B cell (primary cell): ENCODE data around the gene SYN1.

Source experiments
- EZH2 ChIP-seq: IDR thresholded peaks from 2 replicates; pipeline ENCODE4 v1.6.1; 2012; ENCODE audit warnings: borderline replicate concordance, low read depth, mild to moderate bottlenecking, moderate library complexity, low read length; ENCODE audit not compliant: insufficient read depth, poor library complexity, severe bottlenecking
- TF ChIP-seq, protein P1 (sequence below): fragments of 200-600 bp; IDR thresholded peaks from one replicate; pipeline ENCODE4 v1.8.0; 2022; ENCODE audit warnings: antibody characterized with exemption, mild to moderate bottlenecking

DNA sequence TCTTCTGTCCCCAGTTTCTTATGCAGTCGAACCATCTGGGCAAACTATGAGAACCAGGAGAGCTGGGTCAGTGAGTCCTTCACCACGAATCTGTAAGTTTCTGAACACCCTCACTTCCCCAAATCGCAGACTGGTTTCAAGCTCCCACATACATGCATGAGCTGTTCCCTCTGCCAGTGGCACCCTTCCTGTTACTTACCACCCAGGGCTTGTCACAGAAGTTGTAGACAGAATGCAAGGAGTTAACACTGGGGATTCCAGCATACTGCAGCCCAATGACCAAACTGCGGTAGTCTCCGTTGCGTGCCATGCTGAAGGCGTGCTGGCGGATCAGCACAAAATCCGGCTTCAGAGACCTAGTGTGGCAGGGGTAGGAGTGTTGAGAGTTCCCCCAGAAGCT is 14.6 kb downstream of the SYN1 start:
- TF ChIP-seq, protein P1, sequence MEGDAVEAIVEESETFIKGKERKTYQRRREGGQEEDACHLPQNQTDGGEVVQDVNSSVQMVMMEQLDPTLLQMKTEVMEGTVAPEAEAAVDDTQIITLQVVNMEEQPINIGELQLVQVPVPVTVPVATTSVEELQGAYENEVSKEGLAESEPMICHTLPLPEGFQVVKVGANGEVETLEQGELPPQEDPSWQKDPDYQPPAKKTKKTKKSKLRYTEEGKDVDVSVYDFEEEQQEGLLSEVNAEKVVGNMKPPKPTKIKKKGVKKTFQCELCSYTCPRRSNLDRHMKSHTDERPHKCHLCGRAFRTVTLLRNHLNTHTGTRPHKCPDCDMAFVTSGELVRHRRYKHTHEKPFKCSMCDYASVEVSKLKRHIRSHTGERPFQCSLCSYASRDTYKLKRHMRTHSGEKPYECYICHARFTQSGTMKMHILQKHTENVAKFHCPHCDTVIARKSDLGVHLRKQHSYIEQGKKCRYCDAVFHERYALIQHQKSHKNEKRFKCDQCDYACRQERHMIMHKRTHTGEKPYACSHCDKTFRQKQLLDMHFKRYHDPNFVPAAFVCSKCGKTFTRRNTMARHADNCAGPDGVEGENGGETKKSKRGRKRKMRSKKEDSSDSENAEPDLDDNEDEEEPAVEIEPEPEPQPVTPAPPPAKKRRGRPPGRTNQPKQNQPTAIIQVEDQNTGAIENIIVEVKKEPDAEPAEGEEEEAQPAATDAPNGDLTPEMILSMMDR, result no peak
- no peak for TF ChIP-seq EZH2
